K562 (cell line): ENCODE results near the gene ATP2A1. TPM values are rescaled to one million over a fixed set of nuclear protein-coding genes. Genes with fewer than 3 reads are reported as not detected.

ENCODE experiments used
- ARID3B ChIP-seq: fragments of 250-450 bp; sonication (Bioruptor Pico); IDR thresholded peaks from 2 replicates; pipeline ENCODE4 v1.4.0; 2020; ENCODE audit warnings: borderline replicate concordance
- BRF1 ChIP-seq: IDR thresholded peaks from 3 replicates; pipeline ENCODE4 v1.6.1; 2011; ENCODE audit warnings: borderline replicate concordance, mild to moderate bottlenecking; ENCODE audit not compliant: insufficient read length; ENCODE audit errors: extremely low read depth
- CEBPZ ChIP-seq: fragments of 150-350 bp; IDR thresholded peaks from 2 replicates; pipeline ENCODE4 v1.6.1; 2014; ENCODE audit warnings: low read depth, mild to moderate bottlenecking, low read length, borderline replicate concordance
- CREM ChIP-seq: IDR thresholded peaks from 2 replicates; pipeline ENCODE4 v1.6.1; 2014; ENCODE audit warnings: antibody characterized with exemption, low read depth
- FOXM1 ChIP-seq, 2 experiments: fragments of 450-650 bp in 1 of 2; sonication (generic) in 1 of 2; formaldehyde crosslinking in 1 of 2; IDR thresholded peaks; 2 replicates each; pipeline versions ENCODE4 v1.6.1 to v1.9.0; 2017 to 2022; ENCODE audit warnings: low read depth in 2 of 2, mild to moderate bottlenecking in 2 of 2, missing genetic modification reagents in 1 of 2, moderate library complexity in 1 of 2
- KLF16 ChIP-seq: IDR thresholded peaks from 2 replicates; pipeline ENCODE4 v1.6.1; 2016; ENCODE audit warnings: antibody characterized with exemption
- MCM3 ChIP-seq: fragments of 450-650 bp; IDR thresholded peaks from 2 replicates; pipeline ENCODE4 v1.6.1; 2016
- NRF1 ChIP-seq, 2 experiments: fragments of 450-650 bp; IDR thresholded peaks in 1 of 2; conservative IDR thresholded peaks in 1 of 2; 2 replicates each; pipeline ENCODE4 v1.6.1; 2014; ENCODE audit warnings: mild to moderate bottlenecking in 2 of 2
- PATZ1 ChIP-seq: fragments of 250-450 bp; sonication (Bioruptor Pico); IDR thresholded peaks from 2 replicates; pipeline ENCODE4 v1.5.0; 2020; ENCODE audit warnings: mild to moderate bottlenecking, borderline replicate concordance
- RBM22 ChIP-seq: fragments of 200-400 bp; formaldehyde crosslinking; IDR thresholded peaks from 2 replicates; pipeline ENCODE4 v1.6.1; 2018; ENCODE audit warnings: low read length, low read depth; ENCODE audit not compliant: poor library complexity, severe bottlenecking
- SMAD1 ChIP-seq: fragments of 150-350 bp; IDR thresholded peaks from 2 replicates; pipeline ENCODE4 v1.6.1; 2014; ENCODE audit warnings: low read length, low read depth; ENCODE audit not compliant: partially characterized antibody
- TCF15 ChIP-seq: fragments of 250-450 bp; sonication (Bioruptor Pico); IDR thresholded peaks from 2 replicates; pipeline ENCODE4 v1.8.0; 2022; ENCODE audit warnings: moderate library complexity, mild to moderate bottlenecking, inconsistent platforms
- TGIF2 ChIP-seq: sonication (generic); formaldehyde crosslinking; IDR thresholded peaks from 2 replicates; pipeline ENCODE4 v1.8.1; 2022; ENCODE audit warnings: mild to moderate bottlenecking, missing genetic modification reagents, moderate library complexity
- THRAP3 ChIP-seq: fragments of 450-650 bp; IDR thresholded peaks from 2 replicates; pipeline ENCODE4 v1.6.1; 2016; ENCODE audit warnings: mild to moderate bottlenecking, inconsistent platforms, borderline replicate concordance
- ZNF3 ChIP-seq: fragments of 250-450 bp; sonication (Bioruptor Pico); IDR thresholded peaks from 2 replicates; pipeline ENCODE4 v1.5.0; 2021; ENCODE audit warnings: mild to moderate bottlenecking, moderate library complexity
- polyA plus RNA-seq, 8 experiments: library from polyadenylated mRNA; depleted of rRNA in 4 of 8; stranded (reverse) in 5 of 8; unstranded in 3 of 8; fragments of >200 nt; fragmentation: Nextera tagmentation in 2 of 8; fragmentation: Illumina TruSeq in 1 of 8; extraction: Ambion mirVana in 2 of 8; extraction: Trizol in 1 of 8; gene quantifications; 2 replicates each; pipeline versions ENCODE4 v1.2.1 to v1.2.3, GENCODE V29; 2011 to 2014; ENCODE audit warnings: inconsistent platforms in 1 of 8, missing spikeins in 1 of 8
- total RNA-seq, 7 experiments: library from RNA; depleted of rRNA in 6 of 7; stranded (reverse); fragments of >200 nt in 6 of 7; fragmentation: Illumina TruSeq in 2 of 7; extraction: Trizol in 2 of 7; gene quantifications; 2 replicates each; pipeline versions ENCODE4 v1.2.1 to v1.2.3, GENCODE V29; 2011 to 2021; ENCODE audit warnings: low replicate concordance in 1 of 7
- TF ChIP-seq, protein P1 (sequence below): sonication (generic); formaldehyde crosslinking; IDR thresholded peaks from 2 replicates; pipeline ENCODE4 v1.9.0; 2022; ENCODE audit warnings: mild to moderate bottlenecking, missing genetic modification reagents

ATP2A1 gene
- total and polyA plus RNA-seq, 9 of the 15 experiments (the other 6 are each of a cell fraction or from before 2014, with no cell fraction given): 0.25 to 2.6 (median 0.65) TPM

DNA sequence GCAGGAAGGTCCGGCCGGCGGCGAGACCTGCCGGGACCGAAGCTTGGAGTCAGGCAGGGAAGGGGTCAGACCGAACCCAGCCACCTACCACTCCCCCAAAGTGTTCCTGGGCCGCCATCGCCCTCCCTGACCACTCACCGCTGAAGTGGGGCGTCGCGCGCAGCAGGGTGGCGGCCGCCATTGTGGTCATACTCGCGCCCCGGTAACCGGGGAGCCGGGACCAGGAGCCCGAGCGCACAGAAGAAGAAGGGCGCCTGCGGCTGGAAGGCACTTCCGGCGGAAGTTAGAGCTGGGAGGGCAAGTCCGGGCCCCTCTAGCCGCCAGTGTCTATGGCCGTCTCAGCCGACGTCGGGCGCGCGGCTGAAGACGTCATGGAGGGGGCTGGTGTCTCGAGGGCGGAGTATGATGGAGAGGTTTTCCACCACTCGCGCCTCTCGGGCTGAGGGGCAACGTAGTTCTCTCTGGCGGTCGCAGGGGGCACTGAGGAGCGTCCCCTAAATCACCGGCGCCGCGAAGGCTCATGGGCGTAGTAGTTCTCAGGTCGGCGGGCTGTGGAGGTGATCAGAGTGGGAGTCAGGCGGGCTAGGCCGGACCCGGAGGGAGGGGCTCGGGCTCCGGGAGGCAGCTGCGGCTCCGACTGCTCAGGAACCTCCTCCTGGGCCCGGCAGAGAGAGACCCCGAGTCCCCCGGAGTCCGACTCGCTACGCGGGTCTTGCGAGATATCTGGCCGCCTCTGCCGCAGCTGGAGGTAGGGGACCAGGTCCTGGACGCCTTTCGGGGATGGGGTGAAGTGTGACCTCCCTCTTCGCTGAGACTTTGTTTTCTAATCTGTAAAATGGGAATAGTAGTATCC lies 32.0 kb upstream of the ATP2A1 start, which contains the start of gene TUFM (continued):
- TF ChIP-seq ARID3B (CRISPR knock-in tag) (no peak), SMAD1 (no peak), CREM (peak; percentile 100), KLF16 (no peak), TCF15 (CRISPR knock-in tag) (no peak), TGIF2 (CRISPR knock-in tag) (no peak), BRF1 (no peak), NRF1 (conservative IDR thresholded peaks at IDR 0.05 in 1 of 2, IDR thresholded peaks at IDR 0.05 in 1 of 2) (peak; percentile 76 to 83), FOXM1 (IDR thresholded peaks at IDR 0.05; ENCODE audit: low read depth) (no peak), FOXM1 (CRISPR knock-in tag; IDR thresholded peaks at IDR 0.05; ENCODE audit: low read depth) (no peak; the same call in 1 of the 2 replicates), PATZ1 (CRISPR knock-in tag) (no peak), ZNF3 (CRISPR knock-in tag) (0 out of 2 replicates have a peak, but pooled peaks have one; percentile 18), CEBPZ (no peak), MCM3 (no peak), RBM22 (no peak), THRAP3 (no peak)
- TF ChIP-seq, protein P1, sequence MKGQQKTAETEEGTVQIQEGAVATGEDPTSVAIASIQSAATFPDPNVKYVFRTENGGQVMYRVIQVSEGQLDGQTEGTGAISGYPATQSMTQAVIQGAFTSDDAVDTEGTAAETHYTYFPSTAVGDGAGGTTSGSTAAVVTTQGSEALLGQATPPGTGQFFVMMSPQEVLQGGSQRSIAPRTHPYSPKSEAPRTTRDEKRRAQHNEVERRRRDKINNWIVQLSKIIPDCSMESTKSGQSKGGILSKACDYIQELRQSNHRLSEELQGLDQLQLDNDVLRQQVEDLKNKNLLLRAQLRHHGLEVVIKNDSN (CRISPR knock-in tag): no peak; the same call in 1 of the 2 replicates
